Gastroesophageal sphincter (tissue), 3 donors: ENCODE results near the gene PPM1L.

Source experiments
- CTCF ChIP-seq, 4 experiments: fragments of 200-600 bp in 2 of 4; fragments of 450-650 bp in 2 of 4; sonication (generic) in 1 of 4; IDR thresholded peaks; one replicate each; pipeline ENCODE4 v1.5.1; 2017 to 2019; ENCODE audit warnings: antibody characterized with exemption in 4 of 4, mild to moderate bottlenecking in 2 of 4, moderate library complexity in 2 of 4
- POLR2A ChIP-seq, 2 donors: fragments of 450-650 bp; IDR thresholded peaks; one replicate each; pipeline ENCODE4 v1.6.1; 2017; ENCODE audit warnings: antibody characterized with exemption in 2 of 2, mild to moderate bottlenecking in 2 of 2, moderate library complexity in 1 of 2

GRCh38 chr3:160779040-160779439 is 23.0 kb downstream of the PPM1L start:
- TF ChIP-seq CTCF (IDR thresholded peaks at IDR 0.05): no peak
- TF ChIP-seq POLR2A (IDR thresholded peaks at IDR 0.05): no peak
